Colonic mucosa (tissue), 4 donors: ENCODE data around the gene PLEKHN1. TPM values are rescaled to one million over a fixed set of nuclear protein-coding genes. Genes with fewer than 3 reads are reported as not detected.

Source experiments
- DNase-seq: peaks from one replicate; pipeline ENCODE4 v3.0.0-alpha.2; 2020
- H3K27ac ChIP-seq: fragments of 200-600 bp; one replicate; pipeline ENCODE4 v1.8.0; 2021
- H3K27me3 ChIP-seq: fragments of 200-600 bp; one replicate; pipeline ENCODE4 v1.8.0; 2021
- H3K36me3 ChIP-seq: fragments of 200-600 bp; one replicate; pipeline ENCODE4 v1.8.0; 2021
- H3K4me1 ChIP-seq: fragments of 200-600 bp; one replicate; pipeline ENCODE4 v1.8.0; 2021; ENCODE audit warnings: mild to moderate bottlenecking
- H3K4me3 ChIP-seq: fragments of 200-600 bp; one replicate; pipeline ENCODE4 v1.8.0; 2021
- H3K9ac ChIP-seq, 2 donors: one replicate each; pipeline ENCODE4 v1.7.0; 2013; ENCODE audit warnings: control low read depth in 2 of 2, low read depth in 2 of 2, low read length in 2 of 2
- H3K9me3 ChIP-seq: fragments of 200-600 bp; one replicate; pipeline ENCODE4 v1.8.0; 2021
- intact Hi-C: fragments of 100-400 bp; cut with DNase I; formaldehyde crosslinking; loops from one replicate; pipeline ENCODE4 v1.14.1; 2022
- total RNA-seq, 2 donors: library from RNA; stranded (reverse); fragmentation: NEBNext Ultra II Directional in 1 of 2; extraction: Animal tissue kit (Norgen Biotek cat#: 25700) in 1 of 2; gene quantifications; one replicate each; pipeline ENCODE4 v1.2.1, GENCODE V29; 2021
- TF ChIP-seq, protein P1 (sequence below): fragments of 200-600 bp; IDR thresholded peaks from one replicate; pipeline ENCODE4 v1.8.0; 2022; ENCODE audit warnings: antibody characterized with exemption, mild to moderate bottlenecking
- donor health status: healthy.
- donor health status: DM: no; HTN: no; CAD: no.
- donor health status: DM: no; HTN: no; CAD: no.

The PLEKHN1 gene
- total RNA-seq, 2 donors from 2014 or later = 0.61 to 0.64 TPM

DNA sequence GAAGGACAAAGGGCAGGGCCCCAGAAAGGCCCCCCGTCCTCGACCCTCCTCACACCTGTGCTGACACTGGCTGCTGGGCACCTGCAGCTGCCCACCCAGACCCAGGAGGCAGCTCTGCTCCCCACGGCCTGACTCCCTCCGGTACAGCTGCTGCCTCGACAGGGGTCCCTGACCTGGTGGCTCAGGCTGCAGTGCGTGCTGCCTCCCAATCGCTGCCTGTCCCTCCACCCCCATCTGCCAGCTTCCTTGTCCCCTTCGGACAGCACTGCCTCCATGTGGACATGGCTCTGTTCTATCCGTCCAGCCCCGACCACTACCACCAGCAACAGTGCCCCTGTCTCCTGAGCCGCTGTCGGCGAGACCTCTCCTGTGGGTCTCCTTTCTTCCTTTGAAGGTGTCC is 11.4 kb upstream of the PLEKHN1 start:
- TF ChIP-seq, protein P1, sequence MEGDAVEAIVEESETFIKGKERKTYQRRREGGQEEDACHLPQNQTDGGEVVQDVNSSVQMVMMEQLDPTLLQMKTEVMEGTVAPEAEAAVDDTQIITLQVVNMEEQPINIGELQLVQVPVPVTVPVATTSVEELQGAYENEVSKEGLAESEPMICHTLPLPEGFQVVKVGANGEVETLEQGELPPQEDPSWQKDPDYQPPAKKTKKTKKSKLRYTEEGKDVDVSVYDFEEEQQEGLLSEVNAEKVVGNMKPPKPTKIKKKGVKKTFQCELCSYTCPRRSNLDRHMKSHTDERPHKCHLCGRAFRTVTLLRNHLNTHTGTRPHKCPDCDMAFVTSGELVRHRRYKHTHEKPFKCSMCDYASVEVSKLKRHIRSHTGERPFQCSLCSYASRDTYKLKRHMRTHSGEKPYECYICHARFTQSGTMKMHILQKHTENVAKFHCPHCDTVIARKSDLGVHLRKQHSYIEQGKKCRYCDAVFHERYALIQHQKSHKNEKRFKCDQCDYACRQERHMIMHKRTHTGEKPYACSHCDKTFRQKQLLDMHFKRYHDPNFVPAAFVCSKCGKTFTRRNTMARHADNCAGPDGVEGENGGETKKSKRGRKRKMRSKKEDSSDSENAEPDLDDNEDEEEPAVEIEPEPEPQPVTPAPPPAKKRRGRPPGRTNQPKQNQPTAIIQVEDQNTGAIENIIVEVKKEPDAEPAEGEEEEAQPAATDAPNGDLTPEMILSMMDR = no peak
- DNase-seq = no peak
- Histone ChIP-seq H3K27ac (no peak overlapping the region), H3K4me3 (no peak overlapping the region), H3K27me3 (no peaks in the 10 kb centered on the region), H3K36me3 (peaks cover 11% of the 10 kb centered on the region), H3K9me3 (no peaks in the 10 kb centered on the region), H3K9ac (no peak overlapping the region), H3K4me1 (no peaks in the 10 kb centered on the region)
- intact Hi-C loops = no loop called here

DNA sequence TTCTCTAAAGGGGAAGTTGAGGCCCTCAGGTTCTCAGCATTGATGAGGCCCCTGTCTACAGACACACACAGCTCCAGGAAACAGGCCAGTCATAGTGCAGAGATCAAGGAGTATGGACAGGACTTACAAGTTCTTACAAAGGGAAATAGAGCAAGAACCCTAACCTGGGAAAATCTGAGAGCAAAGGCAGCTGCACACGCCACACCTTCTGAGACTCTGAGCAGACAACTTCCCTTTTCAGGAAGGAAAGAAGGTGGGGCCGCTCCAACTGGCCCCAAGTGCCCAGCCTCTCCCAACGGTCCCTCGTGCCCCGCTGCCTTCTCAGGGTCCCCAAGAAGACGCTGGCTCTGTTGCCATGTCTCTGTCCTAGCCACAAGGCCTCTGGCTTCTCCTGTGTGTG is 10.8 kb upstream of the PLEKHN1 start:
- intact Hi-C loops = no loop called here
- TF ChIP-seq, protein P1 = no peak
- H3K36me3 ChIP-seq = peaks cover 11% of the 10 kb centered on the region

DNA sequence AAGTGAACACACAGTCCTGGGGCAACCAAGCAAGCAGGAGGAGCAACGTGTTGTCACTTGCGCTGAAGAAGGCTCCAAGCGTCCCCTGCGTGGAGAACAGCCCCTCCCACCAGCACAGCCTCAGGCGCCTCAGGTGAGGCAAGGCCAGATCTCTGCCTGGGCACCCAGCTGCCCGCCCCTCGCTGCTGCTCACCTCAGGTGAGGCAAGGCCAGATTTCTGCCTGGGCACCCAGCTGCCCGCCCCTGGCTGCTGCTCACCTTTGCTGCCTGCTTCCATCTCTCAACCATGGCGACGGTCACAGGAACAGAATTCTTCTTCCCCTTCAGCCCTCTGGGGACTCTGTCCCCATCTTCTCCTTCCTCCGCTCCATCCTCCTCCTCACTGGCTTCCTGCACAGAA is 9.6 kb upstream of the PLEKHN1 start:
- Histone ChIP-seq H3K4me3 (no peak overlapping the region), H3K36me3 (peaks cover 11% of the 10 kb centered on the region), H3K27me3 (no peaks in the 10 kb centered on the region), H3K27ac (no peak overlapping the region), H3K9me3 (no peaks in the 10 kb centered on the region), H3K4me1 (no peaks in the 10 kb centered on the region), H3K9ac (no peak overlapping the region)
- DNase-seq = no peak
- intact Hi-C loops = no loop called here
- TF ChIP-seq, protein P1 = no peak

More for the DNA sequence above, 10.8 kb upstream of the PLEKHN1 start:
- Histone ChIP-seq H3K4me3 (no peak overlapping the region), H3K27me3 (no peaks in the 10 kb centered on the region), H3K9ac (no peak overlapping the region), H3K4me1 (no peaks in the 10 kb centered on the region), H3K27ac (no peak overlapping the region), H3K9me3 (no peaks in the 10 kb centered on the region)
- no peak for DNase-seq

DNA sequence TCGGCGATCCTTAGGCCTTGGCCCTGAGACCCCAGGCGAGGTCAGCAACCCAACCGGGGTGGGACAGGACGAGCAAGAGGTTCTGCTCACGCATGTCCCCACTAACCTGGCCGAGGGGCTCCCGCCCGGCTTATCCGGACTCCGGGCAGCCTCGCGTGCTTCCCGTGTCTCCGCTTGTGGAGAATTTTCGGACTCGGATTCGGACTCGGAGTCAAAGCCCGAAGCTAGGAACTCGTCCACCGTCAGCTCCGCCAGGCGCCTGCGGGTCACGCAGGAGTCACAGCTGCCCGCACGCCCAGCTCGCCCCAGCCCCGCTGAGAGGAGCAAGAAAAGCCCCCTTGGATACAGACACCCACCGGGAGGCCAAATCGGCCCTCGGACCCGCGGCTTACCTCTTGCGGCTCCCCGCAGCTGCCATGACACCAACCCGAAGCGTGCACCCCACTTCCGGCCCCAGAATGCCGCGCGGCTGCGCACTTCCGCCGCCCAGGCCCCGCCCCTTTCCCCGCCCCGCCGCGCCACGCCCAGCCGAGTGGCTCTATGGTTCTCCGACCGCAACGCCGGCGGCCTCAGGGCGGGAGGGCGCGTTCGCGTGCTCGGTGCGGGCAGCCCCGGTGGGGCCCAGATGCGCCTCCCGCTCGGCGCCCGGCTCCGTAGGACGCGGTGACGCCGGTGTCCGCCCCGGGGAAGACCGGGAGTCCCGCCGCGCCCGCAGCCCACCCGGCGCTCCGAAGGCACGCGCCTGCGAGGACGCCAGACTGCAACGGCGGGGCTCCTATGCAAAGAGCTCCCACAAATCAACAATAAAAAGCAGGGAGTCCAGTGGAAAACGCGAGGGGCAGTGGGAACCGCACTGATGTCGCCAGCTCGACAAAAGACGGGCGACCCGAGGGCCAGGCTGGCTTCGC is 7.2 kb upstream of the PLEKHN1 start, which contains the start of gene NOC2L:
Gene NOC2L (minus strand): TSS at position 434 of the 908 bp plus-strand sequence. CDS start 16 bp downstream, at position 418.
- H3K27ac ChIP-seq = no peak within 1 kb of the TSS
- peak; percentile 96 for DNase-seq
- TF ChIP-seq, protein P1 = no peak
- no peaks in the 10 kb centered on the region for H3K27me3 ChIP-seq
- no peaks in the 10 kb centered on the region for H3K9me3 ChIP-seq
- no peaks in the 10 kb centered on the region for H3K36me3 ChIP-seq
- peak within 1 kb of the TSS; percentile 97 for H3K4me3 ChIP-seq
- peak within 1 kb of the TSS; percentile 77 to 88 for H3K9ac ChIP-seq
- H3K4me1 ChIP-seq = no peaks in the 10 kb centered on the region
- intact Hi-C loops = no loop called here

DNA sequence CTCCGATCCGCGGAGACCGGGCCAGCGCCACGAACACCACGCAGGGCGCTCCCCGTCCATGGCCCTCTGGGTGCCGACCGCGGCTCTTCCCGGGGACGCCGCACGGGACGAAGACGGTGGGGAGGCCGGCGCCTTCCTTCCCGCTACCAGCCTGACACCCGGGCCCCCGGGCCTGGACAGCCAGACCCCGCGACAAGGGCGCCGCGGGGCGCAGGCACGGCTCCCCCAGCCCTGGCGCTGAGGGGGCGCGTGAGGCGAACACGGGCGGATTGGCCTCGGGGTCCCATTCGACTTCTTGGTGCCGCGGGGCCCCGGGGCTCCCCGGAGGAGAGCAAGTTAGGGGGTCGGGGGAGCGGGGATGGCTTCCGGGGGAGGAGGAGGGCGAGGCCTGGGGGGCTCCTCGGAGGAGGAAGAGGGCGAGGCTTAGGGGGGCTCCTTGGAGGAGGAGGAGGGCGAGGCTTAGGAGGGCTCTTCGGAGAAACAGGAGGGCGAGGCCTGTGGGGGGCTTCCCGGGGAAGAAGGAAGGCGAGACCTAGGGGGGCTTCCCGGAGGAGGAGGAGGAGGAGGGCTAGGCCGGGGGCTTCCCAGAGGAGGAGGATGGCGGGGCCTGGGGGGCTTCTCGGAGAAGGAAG is 6.4 kb upstream of the PLEKHN1 start:
- H3K27me3 ChIP-seq = no peaks in the 10 kb centered on the region
- H3K4me1 ChIP-seq = no peaks in the 10 kb centered on the region
- H3K4me3 ChIP-seq = peak overlapping the region; percentile 97
- intact Hi-C loops = no loop called here
- TF ChIP-seq, protein P1 = no peak
- H3K9ac ChIP-seq = peak overlapping the region in 1 of 2 donors; percentile 74
- no peak overlapping the region for H3K27ac ChIP-seq
- no peak for DNase-seq
- H3K9me3 ChIP-seq = no peaks in the 10 kb centered on the region
- H3K36me3 ChIP-seq = no peaks in the 10 kb centered on the region
